HG03575 (cell line): ENCODE measurements around the gene NPTN.

Experiments used
- ATAC-seq: cut with Tn5 transposase; IDR thresholded peaks from one replicate; pipeline ENCODE4 v1.9.1; 2021; ENCODE audit not compliant: unreplicated experiment, insufficient number of reproducible peaks, low FRiP score; ENCODE audit errors: extremely low read depth

Gene NPTN

GRCh38 chr15:73604477-73604876 lies 28.7 kb downstream of the NPTN start:
- no peak for ATAC-seq

GRCh38 chr15:73602992-73603391 lies 30.2 kb downstream of the NPTN start:
- ATAC-seq: no peak

GRCh38 chr15:73602446-73602843 lies 30.7 kb downstream of the NPTN start:
- ATAC-seq: no peak

GRCh38 chr15:73601451-73602445 lies 31.4 kb downstream of the NPTN start:
- ATAC-seq: no peak

- no peak for ATAC-seq
Observed at GRCh38 chr15:73600413-73601335, 32.5 kb downstream of the NPTN start.

- ATAC-seq: no peak
Observed at GRCh38 chr15:73599934-73600333, 33.3 kb downstream of the NPTN start.

- no peak for ATAC-seq
Observed at GRCh38 chr15:73598530-73599160, 34.5 kb downstream of the NPTN start.

GRCh38 chr15:73597036-73597638 lies 36.1 kb downstream of the NPTN start:
- ATAC-seq: no peak

GRCh38 chr15:73596174-73596573 lies 37.0 kb downstream of the NPTN start:
- ATAC-seq: no peak

GRCh38 chr15:73594109-73594508 lies 39.1 kb downstream of the NPTN start:
- ATAC-seq: no peak

- ATAC-seq: no peak
Observed at GRCh38 chr15:73593304-73594074, 39.7 kb downstream of the NPTN start.

GRCh38 chr15:73590263-73590662 lies 42.9 kb downstream of the NPTN start:
- no peak for ATAC-seq

- ATAC-seq: no peak
Observed at GRCh38 chr15:73589766-73590165, 43.4 kb downstream of the NPTN start.

- no peak for ATAC-seq
Observed at GRCh38 chr15:73585871-73586654, 47.1 kb downstream of the NPTN start.

- no peak for ATAC-seq
Observed at GRCh38 chr15:73584699-73585420, 48.3 kb downstream of the NPTN start.

- no peak for ATAC-seq
Observed at GRCh38 chr15:73583544-73583943, 49.6 kb downstream of the NPTN start.

GRCh38 chr15:73582851-73583379 lies 50.3 kb downstream of the NPTN start:
- no peak for ATAC-seq
